HL-60/S4 (cell line): Measurements from ENCODE around the gene CLDN9.

ENCODE experiments used
- in situ Hi-C: fragments of 300-500 bp; cut with MboI; formaldehyde crosslinking; loops from 2 replicates; pipeline ENCODE4 v1.14.3; 2022; ENCODE audit warnings: low sequenced_read_pairs

The CLDN9 gene

GRCh38 chr16:3015865-3016521 is 3.3 kb downstream of the CLDN9 start:
- in situ Hi-C loops: no loop called here

DNA sequence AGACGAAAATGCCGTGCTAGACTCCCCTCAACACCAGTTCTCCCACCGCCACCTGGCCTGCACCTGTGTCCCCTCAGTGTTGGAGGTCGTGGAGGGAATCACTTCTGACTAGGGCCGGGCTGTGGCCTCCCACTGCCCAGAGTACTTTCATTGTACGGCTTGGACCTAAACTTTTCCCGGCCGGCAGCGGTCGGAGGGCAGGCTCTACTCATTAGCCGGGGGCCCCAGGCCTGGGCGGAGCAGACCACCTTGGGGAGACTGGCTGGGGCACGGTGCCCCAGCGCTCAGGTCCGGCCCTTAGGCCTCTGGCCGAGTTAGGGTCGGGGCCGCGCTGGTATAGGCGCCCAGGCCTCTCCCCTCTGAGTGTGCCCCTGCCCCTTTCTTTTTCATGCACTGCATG is 4.6 kb downstream of the CLDN9 start:
- in situ Hi-C loops: no loop called here

DNA sequence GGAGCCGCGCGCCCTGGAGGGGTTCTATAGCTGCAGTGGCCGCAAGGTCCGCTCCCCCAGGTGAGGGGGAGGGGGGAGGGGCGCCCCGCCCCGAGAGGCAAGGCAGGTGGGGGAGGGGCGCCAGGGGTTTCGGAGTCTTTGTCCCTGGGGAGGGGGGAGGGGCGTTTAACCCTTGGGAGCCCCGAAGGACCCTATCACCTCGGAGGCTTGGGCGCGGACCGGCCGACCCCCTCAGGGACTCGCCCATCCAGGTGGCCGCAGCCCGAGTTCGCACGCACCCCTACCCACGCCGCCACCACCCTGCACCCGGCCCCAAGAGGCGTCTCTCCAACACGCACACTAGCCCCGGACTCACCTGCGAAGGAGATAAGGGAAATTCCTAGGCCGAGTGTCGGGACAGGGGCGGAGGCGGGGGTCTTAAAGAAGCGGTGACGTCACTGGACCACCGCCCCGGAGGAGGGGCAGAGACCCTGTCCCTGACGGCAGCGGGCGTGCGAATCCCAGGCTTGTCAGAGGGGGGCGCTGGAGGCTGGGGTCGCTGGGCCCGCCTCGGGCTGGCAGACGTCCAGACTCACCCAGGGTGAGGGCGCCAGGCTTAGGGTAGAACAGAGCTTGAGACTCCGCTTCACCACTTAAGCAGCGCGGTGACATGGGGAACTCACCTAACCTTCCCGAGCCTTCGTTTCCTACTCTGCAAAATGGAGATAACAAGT is 5.2 kb downstream of the CLDN9 start, which contains the start of gene CLDN6:
Gene CLDN6, minus strand, starts transcription at position 390 of the 713 bp plus-strand sequence. CDS start 2,162 bp downstream, outside the sequence.
- in situ Hi-C loops: no loop called here

- in situ Hi-C loops: no loop called here
Measured at GRCh38 chr16:3019594-3020246, 7.0 kb downstream of the CLDN9 start.

DNA sequence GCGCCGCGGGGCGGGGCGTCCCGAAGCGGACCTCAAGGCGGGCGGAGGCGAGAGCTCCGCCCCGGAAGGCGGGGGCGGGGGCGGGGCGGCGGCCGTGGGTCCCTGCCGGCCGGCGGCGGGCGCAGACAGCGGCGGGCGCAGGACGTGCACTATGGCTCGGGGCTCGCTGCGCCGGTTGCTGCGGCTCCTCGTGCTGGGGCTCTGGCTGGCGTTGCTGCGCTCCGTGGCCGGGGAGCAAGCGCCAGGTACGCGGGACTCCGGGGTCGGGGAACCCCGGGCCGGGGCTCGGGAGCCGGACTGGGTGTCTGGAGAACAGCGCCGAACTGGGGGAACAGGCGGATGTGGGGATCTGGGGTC is 7.5 kb downstream of the CLDN9 start, which contains the start of gene TNFRSF12A:
Gene TNFRSF12A, plus strand, starts transcription at position 122 of the 357 bp plus-strand sequence. Its CDS starts 30 bp downstream, at position 152.
- in situ Hi-C loops: no loop called here

GRCh38 chr16:3020604-3021448 is 8.1 kb downstream of the CLDN9 start:
- in situ Hi-C loops: no loop called here

DNA sequence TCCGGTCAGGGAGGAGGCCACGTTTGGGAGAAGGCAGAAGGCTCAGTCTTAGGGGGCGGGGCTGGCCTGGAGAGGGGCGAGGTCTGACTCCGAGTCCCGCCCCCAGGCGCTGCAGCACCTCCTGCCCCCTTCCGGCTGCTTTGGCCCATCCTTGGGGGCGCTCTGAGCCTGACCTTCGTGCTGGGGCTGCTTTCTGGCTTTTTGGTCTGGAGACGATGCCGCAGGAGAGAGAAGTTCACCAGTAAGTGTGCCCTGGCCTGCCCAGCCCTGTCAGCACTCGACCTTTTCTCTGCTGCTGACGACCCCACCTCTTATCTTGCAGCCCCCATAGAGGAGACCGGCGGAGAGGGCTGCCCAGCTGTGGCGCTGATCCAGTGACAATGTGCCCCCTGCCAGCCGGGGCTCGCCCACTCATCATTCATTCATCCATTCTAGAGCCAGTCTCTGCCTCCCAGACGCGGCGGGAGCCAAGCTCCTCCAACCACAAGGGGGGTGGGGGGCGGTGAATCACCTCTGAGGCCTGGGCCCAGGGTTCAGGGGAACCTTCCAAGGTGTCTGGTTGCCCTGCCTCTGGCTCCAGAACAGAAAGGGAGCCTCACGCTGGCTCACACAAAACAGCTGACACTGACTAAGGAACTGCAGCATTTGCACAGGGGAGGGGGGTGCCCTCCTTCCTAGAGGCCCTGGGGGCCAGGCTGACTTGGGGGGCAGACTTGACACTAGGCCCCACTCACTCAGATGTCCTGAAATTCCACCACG is 8.9 kb downstream of the CLDN9 start:
- in situ Hi-C loops: no loop called here

DNA sequence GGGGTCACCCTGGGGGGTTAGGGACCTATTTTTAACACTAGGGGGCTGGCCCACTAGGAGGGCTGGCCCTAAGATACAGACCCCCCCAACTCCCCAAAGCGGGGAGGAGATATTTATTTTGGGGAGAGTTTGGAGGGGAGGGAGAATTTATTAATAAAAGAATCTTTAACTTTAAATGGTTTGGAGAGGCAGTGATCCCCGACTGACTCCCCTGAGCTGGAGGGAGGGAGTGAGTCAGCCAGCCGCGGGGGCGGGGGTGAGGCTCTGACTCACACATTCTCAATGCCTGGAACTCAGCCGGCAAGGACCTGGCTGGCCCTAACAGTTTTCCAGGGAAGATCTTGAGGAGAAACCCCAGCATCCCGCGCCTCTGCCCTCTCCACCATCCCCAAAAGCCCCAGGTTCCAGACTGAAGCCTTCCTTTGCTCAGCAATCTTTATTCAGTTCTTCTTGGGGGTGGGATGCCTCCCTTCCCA is 9.5 kb downstream of the CLDN9 start:
- in situ Hi-C loops: no loop called here

DNA sequence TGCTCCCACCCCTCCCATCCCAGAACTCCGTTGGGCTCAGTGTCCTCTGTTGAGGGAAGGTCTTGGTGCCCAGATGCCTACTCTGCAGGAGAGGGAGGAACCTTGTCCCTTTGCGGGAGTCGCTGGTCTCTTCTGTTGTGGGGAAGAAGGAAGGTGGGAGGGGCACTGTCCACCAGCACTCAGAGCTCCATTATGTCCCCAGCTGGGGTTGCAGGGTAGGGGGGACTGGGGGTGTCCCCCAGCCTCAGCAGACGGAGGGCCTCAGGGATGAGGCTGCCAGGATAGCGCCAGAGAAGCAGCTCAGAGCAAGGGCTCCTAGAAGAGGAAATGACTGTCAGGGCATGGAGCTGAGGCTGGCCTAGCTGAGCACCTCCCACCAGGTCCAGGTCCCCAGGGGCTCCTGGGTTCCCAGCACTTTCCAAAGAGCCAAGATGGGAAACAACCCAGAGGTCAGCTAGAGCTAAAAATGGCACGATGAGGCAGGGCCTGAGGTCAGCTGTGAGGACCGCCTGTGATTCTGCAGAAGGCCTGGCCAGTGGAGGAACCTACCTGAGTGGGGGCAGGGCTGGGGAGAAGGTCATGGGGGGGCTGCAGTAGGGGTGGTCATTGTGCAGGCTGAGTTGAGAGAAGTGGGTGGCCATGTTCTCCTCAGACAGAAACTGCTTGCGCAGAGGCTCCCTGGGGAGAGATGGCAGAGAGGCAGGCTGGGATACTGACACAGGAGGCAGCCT is 10.1 kb downstream of the CLDN9 start:
- in situ Hi-C loops: no loop called here

DNA sequence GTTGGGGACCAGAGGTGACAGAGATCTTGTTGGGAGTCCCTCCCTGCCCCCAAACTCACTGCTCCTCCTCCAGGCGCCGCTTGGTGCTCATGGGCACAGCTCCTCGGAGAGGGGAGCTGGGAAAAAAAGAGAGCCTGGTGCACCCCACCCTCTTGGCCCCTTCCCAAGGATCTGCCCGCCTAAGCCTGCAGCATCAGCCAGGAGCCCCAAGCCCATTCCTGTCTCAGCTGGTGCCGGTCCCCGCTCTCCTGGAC is 10.6 kb downstream of the CLDN9 start:
- in situ Hi-C loops: no loop called here

DNA sequence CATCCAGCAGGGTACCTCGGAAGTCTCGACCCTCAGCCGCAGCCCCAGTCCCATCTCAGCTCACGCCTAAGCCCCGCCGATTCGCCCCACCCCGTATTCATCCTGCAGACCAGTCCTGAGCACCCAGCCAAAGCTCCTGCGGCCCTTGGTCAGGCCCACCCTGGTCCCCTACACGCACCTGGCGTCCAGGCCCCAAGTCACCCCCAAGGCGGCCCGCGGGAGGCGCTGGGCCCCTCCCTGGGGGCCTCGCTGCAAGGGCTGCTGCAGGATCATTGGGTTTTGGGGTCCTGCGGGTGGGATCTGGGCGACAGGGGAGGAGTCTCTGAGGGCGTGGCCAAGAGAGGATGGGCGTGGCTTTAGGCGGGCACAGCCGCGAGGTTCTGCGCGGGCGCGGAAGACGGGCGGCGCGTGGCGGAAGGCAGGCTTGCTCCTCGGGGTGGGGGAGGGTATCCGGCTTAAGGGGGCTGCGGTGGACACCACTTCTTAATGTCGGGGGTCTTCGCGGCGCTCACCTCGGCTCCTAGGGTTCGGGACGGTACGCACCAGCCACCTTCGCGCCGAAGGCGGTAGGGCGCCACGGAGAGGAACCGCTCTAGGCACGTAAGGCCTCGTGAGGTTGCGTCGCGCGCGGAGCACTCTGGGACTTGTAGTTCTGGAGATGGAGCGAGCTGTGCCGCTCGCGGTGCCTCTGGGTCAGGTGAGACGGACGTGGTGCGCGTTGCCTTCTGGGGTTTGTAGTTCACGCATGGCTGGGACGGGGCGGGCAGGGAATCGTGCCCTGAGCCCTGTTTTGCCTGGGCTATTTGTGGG is 11.2 kb downstream of the CLDN9 start, which contains the start of the genes HCFC1R1 and THOC6:
Gene HCFC1R1, minus strand, starts transcription at position 274 of the 810 bp plus-strand sequence. Its CDS starts 1 bp downstream, at position 273.
Gene THOC6, plus strand, starts transcription at position 367 of the 810 bp plus-strand sequence. Its CDS starts 292 bp downstream, at position 659.
- in situ Hi-C loops: no loop called here

DNA sequence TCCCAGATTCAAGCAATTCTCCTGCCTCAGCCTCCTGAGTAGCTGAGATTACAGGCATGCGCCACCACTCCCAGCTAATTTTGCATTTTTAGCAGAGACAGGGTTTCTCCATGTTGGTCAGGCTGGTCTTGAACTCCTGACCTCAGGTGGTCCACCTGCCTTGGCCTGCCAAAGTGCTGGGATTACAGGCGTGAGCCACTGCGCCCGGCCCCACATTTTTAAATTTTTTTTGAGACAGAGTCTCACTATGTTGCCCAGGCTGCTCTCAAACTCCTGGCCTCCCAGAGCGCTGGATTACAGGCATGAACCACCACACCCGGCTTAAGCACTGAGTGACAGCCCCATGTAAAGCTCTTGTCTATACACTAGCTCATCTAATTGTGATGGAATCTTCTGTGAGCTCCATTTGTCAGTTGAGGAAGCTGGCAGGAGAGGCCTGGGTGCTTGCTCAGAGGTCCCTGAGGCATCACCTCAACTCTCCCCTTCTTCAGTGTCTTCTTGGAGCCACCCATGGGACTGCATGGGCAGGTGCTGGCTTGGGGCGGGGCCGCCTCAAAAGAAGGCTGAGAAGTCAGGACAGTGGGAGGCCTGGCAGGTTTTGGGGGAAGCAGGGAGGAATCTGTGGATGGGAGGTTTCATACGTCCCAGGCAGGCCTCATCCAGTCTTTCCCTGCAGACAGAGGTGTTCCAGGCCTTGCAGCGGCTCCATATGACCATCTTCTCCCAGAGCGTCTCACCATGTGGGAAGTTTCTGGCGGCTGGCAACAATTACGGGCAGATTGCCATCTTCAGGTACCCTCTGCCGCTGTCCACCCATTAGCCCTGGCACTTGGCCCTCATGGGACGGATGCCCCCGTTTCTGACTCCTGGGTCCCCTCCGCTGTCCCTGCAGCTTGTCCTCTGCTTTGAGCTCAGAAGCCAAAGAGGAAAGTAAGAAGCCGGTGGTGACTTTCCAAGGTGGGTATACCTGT is 12.6 kb downstream of the CLDN9 start:
- in situ Hi-C loops: no loop called here

DNA sequence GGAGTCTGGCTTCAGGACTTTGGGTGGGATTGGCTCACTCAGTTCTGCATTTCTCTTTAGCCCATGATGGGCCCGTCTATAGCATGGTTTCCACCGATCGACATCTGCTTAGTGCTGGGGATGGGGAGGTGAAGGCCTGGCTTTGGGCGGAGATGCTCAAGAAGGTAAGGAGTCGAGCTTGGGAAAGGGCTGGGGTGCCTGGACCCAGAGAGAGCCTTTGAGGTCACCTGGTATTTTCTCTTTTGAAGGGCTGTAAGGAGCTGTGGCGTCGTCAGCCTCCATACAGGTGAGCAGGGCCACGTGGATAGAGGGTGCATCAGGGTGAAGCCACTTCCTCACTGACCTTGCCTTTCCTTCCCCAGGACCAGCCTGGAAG is 13.3 kb downstream of the CLDN9 start:
- in situ Hi-C loops: no loop called here

DNA sequence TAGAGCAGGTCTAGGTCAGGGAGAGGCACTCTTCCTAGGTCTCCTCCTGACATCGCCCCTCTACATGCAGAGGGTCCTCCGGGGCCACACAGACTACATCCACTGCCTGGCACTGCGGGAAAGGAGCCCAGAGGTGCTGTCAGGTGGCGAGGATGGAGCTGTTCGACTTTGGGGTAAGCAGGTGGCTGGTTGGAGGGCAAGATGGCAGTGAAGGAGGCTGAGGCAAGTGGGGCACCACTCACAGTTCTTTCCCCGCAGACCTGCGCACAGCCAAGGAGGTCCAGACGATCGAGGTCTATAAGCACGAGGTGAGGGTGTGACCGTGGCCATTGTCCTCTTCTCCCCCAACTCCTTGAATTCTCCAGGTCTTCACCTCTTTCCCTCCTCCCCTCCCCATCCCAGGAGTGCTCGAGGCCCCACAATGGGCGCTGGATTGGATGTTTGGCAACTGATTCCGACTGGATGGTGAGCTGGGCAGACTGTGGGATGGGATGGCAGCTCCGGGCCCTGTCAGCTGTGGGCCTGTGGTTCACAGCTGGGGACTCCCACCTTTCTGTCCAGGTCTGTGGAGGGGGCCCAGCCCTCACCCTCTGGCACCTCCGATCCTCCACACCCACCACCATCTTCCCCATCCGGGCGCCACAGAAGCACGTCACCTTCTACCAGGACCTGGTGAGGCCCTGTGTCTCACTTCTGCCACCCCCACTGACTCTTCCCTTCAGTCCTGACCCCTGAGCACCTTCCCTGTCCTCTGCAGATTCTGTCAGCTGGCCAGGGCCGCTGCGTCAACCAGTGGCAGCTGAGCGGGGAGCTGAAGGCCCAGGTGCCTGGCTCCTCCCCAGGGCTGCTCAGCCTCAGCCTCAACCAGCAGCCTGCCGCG is 14.1 kb downstream of the CLDN9 start:
- in situ Hi-C loops: no loop called here

DNA sequence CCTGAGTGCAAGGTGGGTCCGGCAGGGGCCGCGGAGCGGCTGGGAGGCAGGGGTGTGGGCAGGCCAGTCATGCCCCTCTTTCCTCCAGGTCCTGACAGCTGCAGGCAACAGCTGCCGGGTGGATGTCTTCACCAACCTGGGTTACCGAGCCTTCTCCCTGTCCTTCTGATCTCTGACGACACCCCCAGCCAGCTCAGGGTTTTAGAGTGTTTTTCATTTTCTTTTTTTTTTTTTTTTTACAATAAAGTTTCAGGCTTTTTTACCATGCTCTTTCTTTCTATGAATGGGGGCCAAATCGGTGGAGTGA is 14.7 kb downstream of the CLDN9 start:
- in situ Hi-C loops: no loop called here

- in situ Hi-C loops: no loop called here
Measured at GRCh38 chr16:3027983-3028715, 15.4 kb downstream of the CLDN9 start.
